GM18520 (cell line): Measurements from ENCODE around the gene LRFN2.

Experiments used
- ATAC-seq: cut with Tn5 transposase; IDR thresholded peaks from one replicate; pipeline ENCODE4 v1.9.1; 2021; ENCODE audit not compliant: unreplicated experiment

Gene LRFN2

DNA sequence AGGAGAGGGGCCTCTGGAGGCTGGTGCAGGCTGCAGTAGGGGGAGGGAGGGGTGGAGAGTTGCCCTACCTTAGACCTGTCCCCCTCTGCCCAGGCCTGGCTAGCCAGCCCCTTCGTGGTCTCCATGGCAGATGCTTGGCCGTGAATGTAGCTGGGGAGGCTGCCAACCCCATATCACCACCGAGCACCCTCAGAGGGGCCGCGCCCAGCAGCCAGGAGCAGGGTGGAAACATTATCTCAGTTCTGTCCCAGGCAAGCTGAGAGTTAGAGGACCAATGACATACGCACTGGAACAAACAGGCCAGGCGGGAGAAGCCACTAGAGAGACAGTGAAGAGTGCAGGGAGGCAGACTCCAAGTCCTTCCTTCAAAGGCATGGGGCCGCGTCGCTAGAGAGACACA is 66.5 kb downstream of the LRFN2 start:
- ATAC-seq = no peak

DNA sequence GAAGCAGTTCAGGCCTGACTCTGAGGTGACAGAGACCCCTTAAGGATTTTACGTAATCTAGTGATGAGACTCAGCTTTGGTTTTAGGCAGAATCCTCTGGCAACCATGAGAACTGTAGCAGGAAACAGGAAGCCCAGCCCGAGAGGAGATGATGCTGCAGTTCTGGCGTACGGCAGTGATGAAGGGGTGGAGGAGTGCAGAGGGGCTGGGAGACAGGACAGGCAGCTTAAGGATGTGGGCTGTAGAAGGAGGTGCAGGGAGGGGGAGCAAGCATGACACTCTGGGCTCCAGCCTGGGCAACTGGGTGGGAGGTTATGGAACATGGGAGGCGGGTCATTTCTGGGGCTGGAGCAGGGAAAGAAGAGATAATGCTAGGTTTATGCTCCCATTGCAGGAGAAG is 67.1 kb downstream of the LRFN2 start:
- ATAC-seq = no peak

DNA sequence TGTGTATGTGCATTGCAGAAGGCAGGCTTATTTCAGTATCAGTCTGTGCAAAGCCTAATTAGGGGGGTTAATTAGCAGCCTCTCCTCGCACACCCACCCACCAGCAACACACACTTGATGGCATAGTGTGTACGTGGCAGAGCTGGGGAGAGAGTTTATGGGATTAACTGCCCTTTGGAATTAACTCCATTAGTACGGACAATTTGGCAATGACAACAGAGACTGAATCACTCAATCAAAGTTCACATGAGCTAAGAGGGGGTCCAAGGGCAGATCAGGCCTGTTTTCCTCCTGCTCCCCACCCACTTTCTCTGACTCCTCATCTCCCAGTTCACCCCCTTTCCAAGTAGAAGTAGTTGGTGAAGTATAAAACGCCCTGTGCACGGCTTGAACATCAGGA is 69.5 kb downstream of the LRFN2 start:
- no peak for ATAC-seq

DNA sequence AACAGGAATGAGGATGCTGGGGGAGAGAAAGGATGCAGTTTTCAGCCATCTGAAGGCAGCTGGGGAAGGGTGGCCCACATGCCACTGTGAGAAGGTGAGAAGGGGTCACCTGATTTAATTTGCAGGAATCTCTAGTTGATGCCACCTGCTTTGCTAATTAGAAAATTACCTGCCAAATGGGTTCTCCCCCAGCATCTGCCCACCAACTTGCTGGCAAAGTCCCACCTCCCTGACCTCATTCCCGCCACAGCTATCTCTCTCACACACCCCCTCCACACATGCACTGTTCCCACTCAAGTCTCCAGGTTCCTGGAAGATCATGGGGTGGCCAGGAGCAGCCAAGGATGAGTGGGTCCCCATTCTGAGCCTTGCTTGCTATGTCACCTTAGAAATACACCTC is 70.7 kb downstream of the LRFN2 start:
- ATAC-seq = no peak

DNA sequence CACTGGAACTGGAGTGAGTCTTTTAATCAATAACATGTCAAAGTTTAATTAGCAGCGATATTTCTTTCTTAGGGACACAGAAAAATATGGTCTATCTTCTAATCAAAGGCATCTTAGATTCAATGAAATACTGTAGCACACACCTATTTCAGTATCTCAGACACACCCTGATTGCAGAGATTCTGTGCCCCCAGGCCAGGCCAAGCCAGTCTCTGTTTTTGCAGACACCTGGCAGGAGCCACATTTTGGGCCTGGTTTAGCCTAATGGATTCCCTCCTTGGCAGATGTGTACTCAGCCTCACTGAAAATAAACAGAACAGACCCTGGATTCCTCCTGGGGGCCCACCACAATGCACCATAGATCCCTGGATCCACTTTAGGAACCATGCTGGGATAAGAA is 74.8 kb downstream of the LRFN2 start:
- no peak for ATAC-seq

DNA sequence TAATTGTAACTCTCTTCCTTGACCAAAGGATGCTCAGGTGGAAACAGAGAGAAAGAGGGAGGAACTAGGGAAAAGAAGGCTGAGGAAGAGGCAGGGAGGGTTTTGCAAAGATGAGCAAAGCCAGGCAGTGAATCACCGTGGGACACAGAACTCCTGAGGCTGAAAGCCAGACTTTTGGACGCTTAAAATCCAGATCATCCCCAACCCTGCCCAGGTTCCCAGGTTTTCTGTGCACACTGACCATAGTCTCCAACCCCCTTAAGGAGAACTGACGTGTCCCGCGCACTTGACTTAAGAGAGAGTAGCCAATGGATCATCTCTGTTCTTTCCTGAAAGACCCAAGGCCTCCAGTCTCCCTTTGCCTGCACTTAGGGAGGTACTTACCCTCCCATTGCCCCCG is 75.3 kb downstream of the LRFN2 start:
- no peak for ATAC-seq

DNA sequence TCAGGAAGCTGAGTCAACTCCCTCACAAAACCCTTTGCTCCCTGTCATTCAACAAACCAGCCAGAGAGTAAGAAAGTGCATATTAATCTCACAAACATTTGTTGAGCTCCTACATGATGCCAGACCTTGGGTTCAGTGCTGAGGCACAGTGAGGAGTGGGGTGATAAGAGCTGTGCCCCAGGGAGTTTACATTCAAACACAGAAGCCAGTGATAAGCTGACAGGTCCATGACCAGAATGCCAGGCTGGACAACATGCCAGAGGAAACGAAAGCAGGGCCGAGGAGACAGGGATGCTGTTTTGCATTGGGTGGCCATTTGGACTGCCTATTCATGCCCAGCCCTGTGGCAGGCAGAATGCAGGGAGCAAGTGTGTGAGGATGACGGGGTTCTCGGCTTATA is 76.7 kb downstream of the LRFN2 start:
- ATAC-seq = no peak

DNA sequence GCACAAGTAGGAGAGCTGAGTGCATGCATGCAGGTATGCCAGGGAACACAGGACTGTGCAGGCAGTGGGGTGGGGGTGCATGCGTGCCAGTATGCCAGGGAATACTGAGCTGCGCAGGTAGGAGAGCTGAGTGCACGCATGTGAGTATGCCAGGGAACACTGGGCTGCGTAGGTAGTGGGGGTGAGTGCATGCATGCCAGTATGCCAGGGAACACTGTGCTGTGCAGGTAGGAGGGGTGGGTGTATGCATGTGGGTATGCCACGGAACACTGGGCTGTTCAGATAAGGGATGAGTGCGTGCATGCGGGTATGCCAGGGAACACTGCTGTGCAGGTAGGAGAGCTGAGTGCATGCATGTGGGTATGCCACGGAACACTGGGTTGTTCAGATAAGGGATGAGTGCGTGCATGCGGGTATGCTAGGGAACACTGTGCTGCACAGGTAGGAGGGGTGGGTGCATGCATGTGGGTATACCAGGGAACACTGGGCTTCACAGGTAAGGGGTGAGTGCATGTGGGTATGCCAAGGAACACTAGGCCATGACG is 77.4 kb downstream of the LRFN2 start:
- no peak for ATAC-seq

DNA sequence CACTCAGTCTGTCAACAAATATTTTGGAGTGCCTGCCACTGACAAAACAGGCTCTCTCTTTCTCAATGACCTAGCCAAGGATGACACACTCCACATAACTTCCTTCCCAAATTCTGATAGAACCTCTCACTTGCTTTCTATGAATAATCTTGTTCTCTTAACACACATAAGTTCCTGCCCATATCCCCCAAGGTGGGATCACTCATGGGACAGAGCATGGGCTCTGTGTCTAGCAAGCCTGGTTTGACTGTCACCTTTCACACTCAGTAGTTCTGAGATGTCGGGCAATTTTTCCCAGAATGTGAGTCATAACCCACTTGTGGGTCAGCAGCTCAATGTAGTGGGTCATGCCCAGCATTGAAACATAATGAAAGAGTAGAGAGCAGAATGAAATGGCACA is 78.1 kb downstream of the LRFN2 start:
- no peak for ATAC-seq

DNA sequence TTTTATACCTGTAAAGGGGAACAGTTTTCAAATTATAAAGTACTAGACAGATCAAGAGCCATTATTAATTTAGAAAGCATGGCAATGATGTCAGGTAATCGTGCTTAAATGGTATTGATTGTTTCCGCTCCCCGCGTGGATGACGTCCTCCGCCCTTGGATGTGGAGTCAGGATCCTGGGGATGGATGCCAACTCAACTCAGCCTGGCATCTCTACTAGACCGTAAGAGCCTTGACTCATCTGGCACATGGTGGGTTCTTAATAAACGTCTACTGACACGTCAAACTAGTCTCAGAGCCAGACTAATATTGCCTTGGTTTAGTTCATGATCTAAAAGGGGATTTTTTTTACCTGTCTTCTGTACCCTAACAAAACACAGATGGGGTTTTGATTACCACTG is 80.2 kb downstream of the LRFN2 start:
- ATAC-seq = no peak

DNA sequence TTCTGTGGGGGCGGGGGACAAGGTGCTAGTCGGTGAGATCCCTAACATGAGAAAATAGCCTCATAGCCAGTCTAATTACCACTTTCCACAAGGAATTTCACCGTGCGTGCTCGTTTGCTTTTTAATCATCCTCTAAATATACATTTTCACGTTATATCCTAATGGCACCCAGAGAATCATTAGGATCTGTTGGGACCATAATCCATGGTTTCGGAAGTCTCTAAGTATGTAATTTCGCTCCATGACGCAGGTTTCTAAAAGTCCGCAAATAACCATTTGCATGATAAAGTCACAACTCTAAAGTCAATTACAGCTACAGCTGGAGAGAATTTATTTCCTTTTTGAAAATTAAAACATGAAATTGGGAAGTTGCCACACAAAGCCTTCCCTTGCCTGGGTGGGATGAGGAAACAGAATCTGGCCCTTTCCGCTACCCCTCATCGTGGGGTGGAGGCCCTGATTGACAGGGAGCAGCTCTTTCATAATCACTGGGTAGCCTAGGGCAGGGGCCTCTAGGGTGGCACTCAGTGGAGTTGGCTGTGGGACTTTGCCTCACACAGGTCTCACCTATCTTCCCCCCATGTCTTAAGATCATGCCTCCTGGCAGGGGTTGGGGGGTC is 81.9 kb downstream of the LRFN2 start:
- no peak for ATAC-seq

DNA sequence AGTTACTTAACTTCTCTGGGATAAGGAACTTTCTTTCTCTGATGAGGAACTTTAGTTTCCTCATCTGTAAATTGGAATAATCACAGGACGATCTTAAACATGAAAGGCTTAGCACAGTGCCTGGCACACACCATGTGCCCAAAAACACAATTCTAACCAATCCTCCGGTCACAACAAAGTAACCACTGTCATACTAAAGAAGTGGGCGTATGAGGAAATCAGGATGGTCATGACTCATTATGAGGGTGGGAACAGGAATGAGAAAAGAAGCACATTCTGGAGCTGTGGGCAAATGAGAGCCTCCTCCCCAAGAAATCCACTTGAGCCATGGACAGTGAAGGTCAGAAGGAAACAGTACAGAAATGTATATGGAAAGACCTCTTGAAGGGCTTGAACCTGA is 82.9 kb downstream of the LRFN2 start:
- no peak for ATAC-seq

DNA sequence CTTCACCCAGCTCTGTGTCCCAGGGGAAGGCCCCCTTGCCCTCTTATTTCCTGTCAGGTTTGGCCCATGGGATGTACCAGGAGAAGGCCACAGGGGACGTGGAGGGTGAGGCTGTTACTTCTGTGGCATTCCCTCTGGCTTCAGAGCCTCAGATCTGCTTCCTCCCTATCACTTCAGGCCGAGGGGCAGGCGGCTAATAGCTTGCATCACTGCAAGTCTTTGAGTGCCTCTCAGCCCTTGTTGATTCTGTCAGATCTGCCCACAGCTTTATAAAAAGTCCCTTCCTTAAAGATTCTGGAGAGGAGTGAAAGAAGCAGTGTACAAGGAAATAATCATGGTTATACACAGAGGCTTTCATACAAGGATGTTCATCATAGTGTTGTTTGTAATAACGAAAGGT is 86.9 kb downstream of the LRFN2 start:
- no peak for ATAC-seq

DNA sequence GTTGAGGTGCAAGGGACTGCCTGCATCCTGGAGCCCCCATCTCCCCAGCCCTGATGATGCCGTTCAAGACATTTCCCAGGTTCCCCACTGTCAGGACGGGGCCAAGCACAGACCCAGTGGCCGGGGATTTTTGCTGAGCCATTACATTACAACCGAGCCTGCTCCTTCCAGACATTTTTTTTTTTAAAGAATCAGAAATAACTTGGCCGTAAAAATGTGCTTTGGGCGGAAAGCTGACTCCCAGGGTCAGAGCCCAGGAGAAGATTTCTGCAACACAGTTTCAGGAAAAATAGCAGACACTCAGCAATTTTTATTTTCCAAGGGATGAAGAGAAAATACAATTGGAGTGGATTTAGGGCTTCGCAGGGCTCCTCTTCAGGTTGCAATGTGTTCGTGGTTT is 87.9 kb downstream of the LRFN2 start:
- no peak for ATAC-seq

DNA sequence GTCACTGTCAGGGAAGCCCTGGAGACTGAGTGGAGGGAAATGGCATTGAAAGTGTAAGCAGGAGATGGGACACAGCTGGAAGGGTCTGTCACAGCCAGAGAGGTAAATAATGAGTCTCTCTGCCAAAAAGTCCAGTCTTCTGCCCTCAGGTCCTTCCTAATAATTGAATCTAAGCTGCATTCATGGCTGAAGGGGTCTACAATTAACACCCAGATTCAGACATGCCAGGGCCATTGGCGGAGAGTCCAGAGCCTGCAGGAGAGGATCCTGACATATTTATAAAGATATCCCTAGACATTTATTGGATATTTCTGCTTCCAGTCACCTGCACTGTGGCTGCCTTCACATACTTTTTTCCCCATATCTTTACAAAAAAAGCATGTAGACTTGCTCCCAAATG is 89.0 kb downstream of the LRFN2 start:
- no peak for ATAC-seq

DNA sequence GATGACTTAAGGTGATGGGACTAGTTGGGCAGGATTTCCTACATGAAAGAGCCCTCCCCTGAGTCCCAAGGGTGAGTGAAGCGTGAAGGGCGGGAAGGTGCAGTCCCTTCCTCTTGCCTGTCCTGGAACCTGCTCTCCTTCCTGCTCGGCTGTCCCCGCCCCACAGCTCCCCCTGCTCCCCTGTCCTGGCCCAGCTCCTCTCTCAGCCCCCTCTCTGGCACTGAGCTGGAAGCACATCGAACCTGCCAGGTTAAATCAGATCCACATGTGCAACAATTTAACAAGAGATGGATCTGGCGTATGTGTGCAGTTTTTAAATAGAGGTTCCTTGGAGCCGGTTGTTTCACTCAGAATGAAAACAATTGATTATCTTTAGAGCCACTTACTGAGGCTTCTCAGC is 95.0 kb downstream of the LRFN2 start:
- no peak for ATAC-seq

DNA sequence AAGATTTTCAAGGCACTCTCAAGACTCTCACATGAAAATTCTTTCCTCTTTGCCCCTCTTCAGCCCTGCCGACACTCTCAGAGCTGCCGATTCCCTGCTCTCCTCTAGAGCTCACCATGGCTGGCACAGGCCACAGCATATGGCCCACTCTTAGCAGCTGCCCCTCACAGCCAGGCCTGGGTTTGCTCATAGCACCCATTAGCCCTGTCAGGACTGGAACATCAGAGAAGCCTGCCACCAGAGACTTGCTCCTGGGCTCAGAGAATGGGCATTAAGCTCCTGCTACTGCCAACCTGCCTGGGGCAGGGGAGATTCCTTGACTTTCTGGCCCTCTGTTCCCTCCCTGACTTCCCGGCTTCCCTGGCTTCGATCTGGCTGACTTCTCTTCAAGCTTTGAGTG is 96.7 kb downstream of the LRFN2 start:
- no peak for ATAC-seq

DNA sequence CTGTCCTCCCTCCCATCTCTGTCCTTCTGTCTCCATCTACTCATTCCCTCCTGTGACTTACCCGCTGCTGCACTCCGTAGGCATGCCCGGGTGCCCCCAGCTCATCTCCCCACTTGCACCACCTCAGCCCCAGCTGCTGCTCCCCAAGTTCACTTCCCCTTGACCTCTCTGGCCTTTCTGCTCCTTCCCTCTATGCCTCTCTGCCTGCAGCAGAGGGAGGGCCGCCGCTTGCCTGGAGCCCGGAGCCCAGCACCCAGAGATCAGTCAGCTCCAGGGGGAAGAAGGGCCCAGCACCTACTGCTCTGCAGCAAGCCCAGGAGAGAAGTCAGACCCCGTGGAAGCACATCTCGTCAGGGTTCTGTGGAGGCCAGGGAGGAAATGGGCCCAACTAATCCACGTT is 97.4 kb downstream of the LRFN2 start:
- no peak for ATAC-seq

DNA sequence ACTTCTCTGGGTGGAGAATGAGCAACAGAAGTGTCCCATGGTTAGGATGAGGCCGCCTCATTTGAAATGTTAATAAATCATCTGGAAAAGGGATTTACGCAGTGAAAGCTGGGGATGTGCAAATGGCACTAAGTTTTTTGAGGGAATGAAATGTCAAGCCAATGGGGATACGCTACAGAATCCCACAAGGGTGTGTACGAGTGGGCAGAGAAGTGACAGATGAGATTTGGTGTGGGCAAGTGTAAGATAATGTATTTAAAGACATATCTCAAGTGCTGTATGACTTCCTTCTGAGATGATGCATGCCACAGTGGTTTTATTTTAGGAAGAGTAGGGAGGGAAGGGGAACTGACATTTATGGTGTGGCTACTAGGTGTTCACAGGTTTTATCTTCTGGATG is 100.6 kb downstream of the LRFN2 start:
- no peak for ATAC-seq

DNA sequence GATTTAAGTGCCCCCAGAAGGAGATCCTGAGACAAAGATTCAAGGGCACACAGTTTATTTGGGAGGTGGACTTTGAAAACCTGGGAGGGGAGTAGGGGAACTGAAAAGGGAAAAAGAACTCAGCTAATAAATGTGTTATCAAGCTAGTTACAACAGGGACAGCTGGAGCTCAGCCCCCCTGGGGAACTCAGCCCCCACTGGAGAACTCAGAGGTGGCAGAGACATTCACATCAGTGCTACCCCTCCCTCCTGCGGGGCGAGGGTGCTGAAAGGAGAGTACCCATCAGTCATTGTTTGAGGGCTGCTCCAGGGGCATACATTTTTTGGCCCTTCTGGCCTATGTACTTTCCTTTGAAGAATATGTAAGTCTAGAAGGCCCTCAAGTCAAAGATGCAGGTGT is 101.4 kb downstream of the LRFN2 start:
- no peak for ATAC-seq

DNA sequence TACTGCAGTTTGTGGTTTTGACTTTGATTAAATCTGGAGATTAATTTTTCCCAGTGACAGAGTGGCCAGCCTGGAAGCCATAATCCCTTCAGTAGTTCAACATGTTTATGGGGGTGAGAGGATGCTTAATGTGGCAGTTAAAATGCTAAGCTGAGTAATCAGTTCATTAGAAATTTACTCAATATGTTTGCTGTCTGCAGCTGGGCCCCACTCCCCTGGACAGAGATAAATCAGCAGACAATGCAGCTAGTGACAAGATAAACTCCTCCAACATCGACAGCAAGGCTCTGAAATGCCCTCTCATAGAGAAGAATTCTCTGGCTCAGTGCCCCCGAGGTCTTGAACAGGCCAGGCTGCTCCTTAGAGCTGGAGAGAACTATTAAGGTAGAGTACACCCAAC is 101.9 kb downstream of the LRFN2 start:
- ATAC-seq = no peak

DNA sequence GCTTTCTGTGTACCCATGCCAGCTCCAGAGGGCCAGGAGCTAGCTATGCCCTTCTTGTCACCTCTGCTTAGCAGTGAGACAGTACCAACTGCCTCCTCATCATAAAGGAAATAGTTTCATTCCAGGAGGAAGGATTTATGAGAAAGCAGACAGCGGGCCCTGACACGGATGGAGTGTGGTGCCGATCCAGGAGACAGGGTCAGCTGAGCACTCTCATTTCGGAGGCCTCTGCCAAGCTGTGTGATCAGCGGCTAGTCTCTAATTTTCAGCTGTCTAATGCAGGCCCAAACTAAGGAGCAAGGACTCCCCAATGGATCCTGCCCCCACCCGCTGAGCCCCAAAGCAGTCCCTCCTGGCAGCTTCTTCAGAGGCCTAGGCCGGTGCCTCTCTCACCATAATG is 103.1 kb downstream of the LRFN2 start:
- ATAC-seq = no peak

DNA sequence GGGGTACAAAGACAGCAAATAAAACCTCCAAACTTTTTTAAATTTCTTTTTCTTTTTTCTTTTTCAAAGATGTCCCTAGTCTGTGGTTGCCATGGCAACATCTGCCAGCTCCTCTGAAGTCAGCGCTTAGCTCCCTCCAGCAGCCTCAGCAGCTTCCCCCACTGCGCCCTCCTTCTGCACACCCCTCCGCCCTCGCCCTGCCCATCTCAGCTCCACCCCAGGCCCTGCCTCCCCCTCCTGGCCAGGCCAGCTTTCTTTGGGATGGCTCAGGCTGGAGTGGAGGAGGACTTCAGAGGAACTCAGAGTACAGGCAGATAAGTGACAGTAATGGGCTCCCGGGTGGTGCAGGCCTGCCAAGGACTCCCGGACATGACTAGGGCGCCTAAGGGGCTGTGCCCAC is 104.6 kb downstream of the LRFN2 start:
- ATAC-seq = no peak

DNA sequence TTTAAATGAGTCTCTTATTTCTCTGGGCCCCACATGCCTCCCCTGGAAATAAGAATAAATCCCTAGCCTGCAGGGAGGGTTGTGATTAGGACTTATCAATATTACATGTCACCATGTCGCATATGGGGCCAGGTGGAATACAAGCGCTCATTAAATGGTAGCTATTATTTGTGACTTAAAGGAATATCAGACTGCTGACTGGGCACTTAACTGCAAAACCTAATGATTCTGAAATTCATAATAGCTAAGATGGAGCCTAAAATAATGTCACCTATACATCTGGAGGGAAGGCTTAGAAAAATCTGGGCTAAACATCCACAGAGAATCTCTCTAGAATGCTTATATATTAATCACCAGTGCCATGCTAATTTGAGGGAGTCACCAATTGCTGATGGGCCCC is 106.5 kb downstream of the LRFN2 start:
- no peak for ATAC-seq
